ENCODE results near the gene MAFG. TPM values are rescaled to one million over a fixed set of nuclear protein-coding genes. Genes with fewer than 3 reads are reported as not detected.
A peak's percentile ranks its signal among the peaks of the same experiment; 100 is the strongest.

MAFG gene
- total RNA-seq, 1 donor from 2014 or later: 24.1 TPM

- Mint-ChIP-seq H3K4me1 (peaks cover 15% of the 10 kb centered on the region), H3K27me3 (ENCODE audit: low read depth) (peaks cover 14% of the 10 kb centered on the region), H3K27ac (ENCODE audit: unreplicated experiment) (no peak overlapping the region), H3K9me3 (no peaks in the 10 kb centered on the region), H3K4me3 (peak overlapping the region; percentile 75), H3K36me3 (ENCODE audit: low read depth) (peaks cover 3% of the 10 kb centered on the region)
- TF ChIP-seq CTCF (conservative IDR thresholded peaks at IDR 0.05): no peak
- DNase-seq (ENCODE audit: low read depth, low spot score): no peak
Observed at GRCh38 chr17:81903415-81903831, 24.1 kb downstream of the MAFG start.

- H3K27ac Mint-ChIP-seq (ENCODE audit: unreplicated experiment): no peak overlapping the region
- DNase-seq (ENCODE audit: low read depth, low spot score): no peak
- peaks cover 15% of the 10 kb centered on the region for H3K4me1 Mint-ChIP-seq
- peaks cover 3% of the 10 kb centered on the region for H3K36me3 Mint-ChIP-seq (ENCODE audit: low read depth)
- no peaks in the 10 kb centered on the region for H3K9me3 Mint-ChIP-seq
- H3K27me3 Mint-ChIP-seq (ENCODE audit: low read depth): peaks cover 14% of the 10 kb centered on the region
- no peak overlapping the region for H3K4me3 Mint-ChIP-seq
- TF ChIP-seq CTCF (conservative IDR thresholded peaks at IDR 0.05): no peak
Observed at GRCh38 chr17:81902653-81903414, 24.7 kb downstream of the MAFG start.

DNA sequence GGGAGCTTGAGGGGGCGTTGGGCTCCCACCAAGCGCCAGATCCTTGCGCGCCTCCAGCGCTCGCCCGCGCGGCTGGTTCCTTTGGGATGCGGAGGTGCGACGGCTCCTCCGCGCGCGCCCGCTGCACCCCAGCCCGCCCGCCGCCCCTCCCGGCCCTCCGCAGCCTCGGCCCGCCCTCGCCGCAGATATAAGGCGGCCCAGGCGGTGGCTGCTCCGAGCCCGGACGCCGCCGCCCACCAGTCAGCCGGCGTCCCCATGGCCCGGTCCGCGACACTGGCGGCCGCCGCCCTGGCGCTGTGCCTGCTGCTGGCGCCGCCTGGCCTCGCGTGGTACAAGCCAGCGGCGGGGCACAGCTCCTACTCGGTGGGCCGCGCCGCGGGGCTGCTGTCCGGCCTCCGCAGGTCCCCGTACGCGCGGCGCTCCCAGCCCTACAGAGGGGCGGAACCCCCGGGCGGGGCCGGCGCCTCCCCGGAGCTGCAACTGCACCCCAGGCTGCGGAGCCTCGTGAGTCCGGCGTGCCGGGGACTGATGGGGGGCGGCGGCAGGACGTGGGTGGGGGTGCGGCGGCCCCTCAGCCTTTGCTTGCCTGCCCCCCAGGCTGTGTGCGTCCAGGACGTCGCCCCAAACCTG is 25.4 kb downstream of the MAFG start, which contains the start of gene NPB:
TSS of gene NPB (plus strand) at position 216 of the 630 bp plus-strand sequence. CDS start at position 256, 40 bp downstream.
- H3K36me3 Mint-ChIP-seq (ENCODE audit: low read depth): peaks cover 3% of the 10 kb centered on the region
- no peak for TF ChIP-seq CTCF (conservative IDR thresholded peaks at IDR 0.05)
- no peak within 1 kb of the TSS for H3K27ac Mint-ChIP-seq (ENCODE audit: unreplicated experiment)
- no peak for DNase-seq (ENCODE audit: low read depth, low spot score)
- H3K4me1 Mint-ChIP-seq: peaks cover 15% of the 10 kb centered on the region
- peaks cover 14% of the 10 kb centered on the region for H3K27me3 Mint-ChIP-seq (ENCODE audit: low read depth)
- no peaks in the 10 kb centered on the region for H3K9me3 Mint-ChIP-seq
- H3K4me3 Mint-ChIP-seq: peak within 1 kb of the TSS; percentile 50

GRCh38 chr17:81901167-81902022 is 26.1 kb downstream of the MAFG start:
- Mint-ChIP-seq H3K4me3 (peak overlapping the region; percentile 50), H3K36me3 (ENCODE audit: low read depth) (peaks cover 3% of the 10 kb centered on the region), H3K4me1 (peaks cover 15% of the 10 kb centered on the region), H3K27ac (ENCODE audit: unreplicated experiment) (no peak overlapping the region), H3K27me3 (ENCODE audit: low read depth) (peaks cover 14% of the 10 kb centered on the region), H3K9me3 (no peaks in the 10 kb centered on the region)
- DNase-seq (ENCODE audit: low read depth, low spot score): no peak
- TF ChIP-seq CTCF (conservative IDR thresholded peaks at IDR 0.05): no peak

GRCh38 chr17:81900181-81900820 is 27.2 kb downstream of the MAFG start:
- Mint-ChIP-seq H3K27ac (ENCODE audit: unreplicated experiment) (no peak overlapping the region), H3K36me3 (ENCODE audit: low read depth) (peaks cover 3% of the 10 kb centered on the region), H3K27me3 (ENCODE audit: low read depth) (peaks cover 14% of the 10 kb centered on the region), H3K4me3 (peak overlapping the region; percentile 50), H3K4me1 (peaks cover 15% of the 10 kb centered on the region), H3K9me3 (no peaks in the 10 kb centered on the region)
- no peak for TF ChIP-seq CTCF (conservative IDR thresholded peaks at IDR 0.05)
- no peak for DNase-seq (ENCODE audit: low read depth, low spot score)
